Epithelial cell of proximal tubule (primary cell): ENCODE measurements around the gene MITF. TPM values are rescaled to one million over a fixed set of nuclear protein-coding genes. Genes with fewer than 3 reads are reported as not detected.

Experiments used
- DNase-seq: peaks from one replicate; pipeline ENCODE4 v3.0.0-alpha.2; 2011; ENCODE audit warnings: low read depth
- H3K4me3 ChIP-seq: 2 replicates; pipeline ENCODE4 v1.5.1; 2011; ENCODE audit warnings: low read depth, mild to moderate bottlenecking, low read length
- CTCF ChIP-seq: conservative IDR thresholded peaks from 2 replicates; pipeline ENCODE4 v1.5.1; 2012; ENCODE audit warnings: low read depth, mild to moderate bottlenecking, low read length
- total RNA-seq: library from RNA; depleted of rRNA; stranded (reverse); fragments of >200 nt; gene quantifications from 2 replicates; pipeline ENCODE4 v1.2.3, GENCODE V29; 2015

The MITF gene
- total RNA-seq, 1 donor from 2014 or later: 59.7 TPM

DNA sequence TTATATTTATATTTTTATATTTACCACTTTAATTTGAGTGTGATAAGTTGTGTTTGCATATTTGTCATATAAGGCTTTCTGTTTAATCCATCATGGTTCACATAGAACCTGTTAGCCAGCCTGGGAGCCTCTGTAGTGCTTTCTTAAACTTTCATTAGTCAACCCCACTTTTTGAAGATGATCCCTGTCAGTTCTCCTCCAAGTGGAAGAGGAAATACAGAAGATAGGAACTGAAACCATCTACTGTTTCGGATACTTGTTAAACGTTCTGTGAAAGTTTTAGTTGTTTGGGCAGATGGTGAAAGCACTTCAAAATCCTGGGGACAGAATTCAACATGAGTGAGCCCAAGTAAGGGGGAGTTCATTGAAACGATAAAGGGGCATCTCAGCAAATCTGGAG is 255.7 kb downstream of the MITF start:
- no peak overlapping the region for H3K4me3 ChIP-seq
- DNase-seq: no peak
- no peak for TF ChIP-seq CTCF

DNA sequence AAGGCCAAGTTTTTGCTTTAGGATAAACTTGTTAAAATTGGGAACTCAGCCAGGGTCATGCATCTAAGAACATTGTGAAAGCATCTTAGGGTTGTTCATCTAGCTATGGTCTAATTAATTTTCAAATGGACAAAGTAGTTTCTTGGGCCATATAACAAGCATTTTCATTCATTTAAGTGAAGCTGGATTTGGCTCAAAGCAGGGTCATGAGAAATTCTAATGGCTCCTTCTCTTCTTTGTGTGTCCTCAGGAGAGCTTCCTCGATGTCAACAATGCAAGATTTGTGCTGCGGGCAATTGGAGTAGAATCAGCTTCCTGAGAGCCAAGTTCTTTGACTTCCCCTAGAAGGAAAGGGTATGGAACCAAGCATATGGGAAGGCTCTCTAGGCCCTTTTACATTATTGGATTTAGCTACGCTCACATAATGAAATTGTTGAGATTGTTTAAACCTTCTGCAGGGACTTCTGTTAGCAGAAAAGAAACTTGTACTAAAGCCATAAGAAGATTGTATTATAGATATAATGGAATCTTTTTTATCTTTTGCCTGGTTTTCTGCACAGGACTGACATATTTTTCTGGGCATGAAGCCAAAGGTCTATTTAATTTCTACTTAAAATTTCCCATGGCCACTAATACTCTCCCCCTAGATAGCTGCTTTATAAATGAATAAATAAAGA is 258.5 kb downstream of the MITF start:
- TF ChIP-seq CTCF: no peak

GRCh38 chr3:69998759-69999139 is 259.5 kb downstream of the MITF start:
- no peak for DNase-seq
- H3K4me3 ChIP-seq: no peak overlapping the region
- no peak for TF ChIP-seq CTCF

More for the DNA sequence above, 258.5 kb downstream of the MITF start:
- no peak overlapping the region for H3K4me3 ChIP-seq
- DNase-seq: no peak

DNA sequence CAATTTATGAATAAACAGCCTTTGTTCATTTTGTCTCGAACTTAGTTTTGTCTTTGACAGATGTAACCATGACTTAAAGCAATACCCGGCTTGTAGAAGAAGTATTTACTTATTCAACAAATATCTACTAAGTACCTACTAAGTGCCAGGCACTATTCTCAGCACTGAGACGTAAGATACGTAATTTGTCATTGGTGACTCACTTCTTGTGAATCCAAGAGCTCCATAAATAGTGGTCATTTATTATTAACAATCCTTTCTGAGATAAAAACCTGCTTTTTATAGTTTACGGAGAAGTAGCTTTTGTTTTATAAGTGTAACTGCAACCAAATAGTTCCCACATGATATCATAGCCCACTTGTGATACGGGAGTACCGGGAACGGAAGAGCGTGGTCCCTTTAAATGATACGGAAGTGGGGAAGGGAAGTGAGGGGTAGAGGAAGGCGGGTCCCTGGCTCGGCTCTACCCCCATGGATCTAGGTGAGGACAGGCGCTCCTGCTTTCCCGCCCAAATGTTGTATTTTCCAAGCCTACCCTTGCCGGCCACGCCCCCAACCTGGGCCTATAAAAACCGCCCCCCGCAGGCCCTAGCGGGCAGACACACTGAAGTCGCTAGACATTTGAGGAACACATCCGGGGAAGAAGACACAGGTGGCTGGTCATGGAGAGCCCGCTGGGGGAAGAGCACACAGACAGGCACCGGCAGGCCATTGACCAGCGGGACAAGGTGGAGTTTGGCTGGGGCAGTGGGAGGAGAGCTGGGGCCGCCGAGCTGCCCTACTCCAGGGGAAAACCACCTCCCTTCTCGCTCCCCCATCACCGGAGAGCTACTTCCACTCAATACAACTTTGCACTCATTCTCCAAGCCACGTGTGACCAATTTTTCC is 260.1 kb downstream of the MITF start, which contains the start of gene SAMMSON:
TSS of gene SAMMSON (plus strand) at position 594 of the 888 bp plus-strand sequence.
- no peak for DNase-seq
- no peak within 1 kb of the TSS for H3K4me3 ChIP-seq

DNA sequence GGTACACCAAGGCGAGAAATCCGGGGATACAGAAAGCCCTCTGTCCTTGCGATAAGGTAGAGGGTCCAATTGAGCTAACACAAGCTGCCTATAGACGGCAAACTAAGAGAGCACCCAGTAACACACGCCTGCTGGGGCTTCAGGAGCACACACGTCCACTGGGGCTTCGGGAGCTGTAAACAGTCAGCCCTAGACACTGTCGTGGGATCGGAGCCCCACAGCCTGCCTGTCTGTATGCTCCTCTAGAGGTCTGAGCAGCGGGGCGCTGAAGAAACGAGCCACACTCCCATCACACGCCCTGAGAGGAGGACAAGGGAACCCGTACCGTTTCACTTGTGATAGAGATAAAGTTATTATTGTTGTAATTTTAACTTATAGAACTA is 260.8 kb downstream of the MITF start:
- no peak overlapping the region for H3K4me3 ChIP-seq
- DNase-seq: no peak
- no peak for TF ChIP-seq CTCF

More for the DNA sequence above, 260.1 kb downstream of the MITF start, which contains the start of gene SAMMSON:
- TF ChIP-seq CTCF: no peak

DNA sequence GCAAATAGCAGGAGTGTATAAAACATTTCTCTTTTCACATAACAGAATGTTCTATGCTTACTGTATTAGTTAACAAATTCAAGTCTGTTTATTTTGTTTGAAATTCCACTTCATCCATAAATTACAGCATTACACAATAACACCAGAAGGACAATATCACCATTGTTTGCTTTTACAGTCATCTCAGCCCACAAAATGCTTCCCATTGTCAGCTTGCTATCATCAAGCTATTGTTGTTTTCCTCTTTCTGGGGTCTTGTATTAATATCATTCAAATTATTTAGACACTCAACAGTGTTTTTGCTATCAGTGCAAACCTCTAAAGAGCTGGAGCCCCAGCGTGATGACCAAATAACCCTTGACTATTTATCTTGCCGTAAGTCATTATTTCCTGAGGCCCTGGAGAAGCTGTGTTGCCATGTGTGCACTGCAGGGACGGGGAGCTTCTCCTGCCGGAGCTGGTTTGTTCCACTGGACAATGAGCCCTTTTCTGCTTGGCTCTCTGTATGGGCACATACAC is 261.4 kb downstream of the MITF start:
- TF ChIP-seq CTCF: no peak
- DNase-seq: no peak
- no peak overlapping the region for H3K4me3 ChIP-seq
